HG03066 (cell line): ENCODE results near the gene CHST4.
"Not testable (repeated sequence)": the region's sequence is repeated elsewhere in the genome, so short reads cannot be mapped to it uniquely, and the experiment has no call there.

ENCODE experiments used
- ATAC-seq: cut with Tn5 transposase; IDR thresholded peaks from one replicate; pipeline ENCODE4 v1.9.1; 2021; ENCODE audit warnings: low read depth; ENCODE audit not compliant: unreplicated experiment

CHST4 gene

DNA sequence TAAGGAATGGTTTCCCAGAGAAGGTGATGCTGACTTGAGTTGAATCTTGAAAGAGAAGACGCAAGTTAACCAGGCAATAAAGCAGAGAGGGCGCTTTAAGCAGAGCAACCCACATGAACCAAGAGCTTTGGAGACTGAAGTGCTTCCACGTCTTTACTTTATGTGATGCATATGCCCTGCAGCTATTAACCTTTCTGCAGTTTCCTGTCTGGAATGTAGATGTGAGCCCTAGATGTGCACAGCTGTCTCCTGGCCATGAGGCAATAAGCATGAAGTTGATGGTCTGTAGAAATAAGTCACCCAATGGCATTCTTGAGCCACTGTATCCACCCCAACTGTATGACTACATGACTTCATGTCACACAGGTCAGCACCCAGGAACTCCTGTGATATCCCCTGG lies 5.7 kb upstream of the CHST4 start:
- no peak for ATAC-seq

- no peak for ATAC-seq
Observed at GRCh38 chr16:71524566-71525553, 1.4 kb upstream of the CHST4 start.

DNA sequence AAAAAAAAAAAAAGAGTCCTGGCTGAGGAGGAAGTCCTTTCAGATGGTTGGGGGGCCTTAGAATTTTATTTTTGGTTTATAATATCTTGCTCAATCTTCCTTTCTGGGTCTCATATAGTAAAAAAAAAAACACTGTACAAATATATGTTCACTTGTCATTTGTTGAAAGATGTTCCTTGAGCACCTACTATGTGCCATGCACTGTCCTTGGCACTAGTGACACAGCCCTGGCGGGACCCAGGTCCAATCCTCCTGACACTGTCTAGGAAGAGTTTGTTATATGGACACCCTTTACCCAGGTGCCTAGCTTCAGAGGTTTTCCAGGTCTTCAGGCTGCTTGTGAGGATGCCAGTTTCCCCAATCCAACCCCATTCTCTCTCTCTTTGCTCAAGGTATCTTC lies 2.0 kb downstream of the CHST4 start:
- ATAC-seq = no peak

DNA sequence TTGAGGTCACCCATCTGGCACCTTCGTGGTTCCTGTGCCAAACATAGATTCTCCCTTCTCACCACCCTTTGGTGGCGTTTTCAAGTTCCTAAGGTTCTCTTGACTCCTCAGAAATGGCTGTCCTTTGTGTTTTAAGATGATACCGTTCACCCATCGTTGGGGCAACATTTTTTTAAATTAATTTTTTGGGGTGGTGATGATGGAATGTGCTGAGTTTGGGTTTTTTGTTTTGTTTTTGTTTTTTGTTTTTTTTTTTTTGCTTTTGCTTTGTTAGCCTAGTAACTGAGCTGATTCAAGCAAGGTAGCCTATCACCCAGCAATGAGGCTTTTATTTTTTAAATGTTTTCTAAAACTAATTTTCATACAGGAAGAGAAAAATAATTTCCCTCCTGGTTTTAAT lies 2.6 kb downstream of the CHST4 start:
- no peak for ATAC-seq

GRCh38 chr16:71532366-71532765 lies 6.1 kb downstream of the CHST4 start:
- ATAC-seq = no peak

DNA sequence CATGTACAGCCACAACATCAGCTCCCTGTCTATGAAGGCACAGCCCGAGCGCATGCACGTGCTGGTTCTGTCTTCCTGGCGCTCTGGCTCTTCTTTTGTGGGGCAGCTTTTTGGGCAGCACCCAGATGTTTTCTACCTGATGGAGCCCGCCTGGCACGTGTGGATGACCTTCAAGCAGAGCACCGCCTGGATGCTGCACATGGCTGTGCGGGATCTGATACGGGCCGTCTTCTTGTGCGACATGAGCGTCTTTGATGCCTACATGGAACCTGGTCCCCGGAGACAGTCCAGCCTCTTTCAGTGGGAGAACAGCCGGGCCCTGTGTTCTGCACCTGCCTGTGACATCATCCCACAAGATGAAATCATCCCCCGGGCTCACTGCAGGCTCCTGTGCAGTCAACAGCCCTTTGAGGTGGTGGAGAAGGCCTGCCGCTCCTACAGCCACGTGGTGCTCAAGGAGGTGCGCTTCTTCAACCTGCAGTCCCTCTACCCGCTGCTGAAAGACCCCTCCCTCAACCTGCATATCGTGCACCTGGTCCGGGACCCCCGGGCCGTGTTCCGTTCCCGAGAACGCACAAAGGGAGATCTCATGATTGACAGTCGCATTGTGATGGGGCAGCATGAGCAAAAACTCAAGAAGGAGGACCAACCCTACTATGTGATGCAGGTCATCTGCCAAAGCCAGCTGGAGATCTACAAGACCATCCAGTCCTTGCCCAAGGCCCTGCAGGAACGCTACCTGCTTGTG lies 10.7 kb downstream of the CHST4 start:
- no peak for ATAC-seq

DNA sequence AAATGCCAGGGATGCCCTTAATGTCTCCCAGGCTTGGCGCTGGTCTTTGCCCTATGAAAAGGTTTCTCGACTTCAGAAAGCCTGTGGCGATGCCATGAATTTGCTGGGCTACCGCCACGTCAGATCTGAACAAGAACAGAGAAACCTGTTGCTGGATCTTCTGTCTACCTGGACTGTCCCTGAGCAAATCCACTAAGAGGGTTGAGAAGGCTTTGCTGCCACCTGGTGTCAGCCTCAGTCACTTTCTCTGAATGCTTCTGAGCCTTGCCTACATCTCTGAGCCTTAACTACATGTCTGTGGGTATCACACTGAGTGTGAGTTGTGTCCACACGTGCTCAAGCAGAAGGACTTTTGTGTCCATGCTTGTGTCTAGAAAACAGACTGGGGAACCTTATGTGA lies 11.4 kb downstream of the CHST4 start:
- ATAC-seq = no peak

- no peak for ATAC-seq
Observed at GRCh38 chr16:71542377-71542776, 16.2 kb downstream of the CHST4 start.

GRCh38 chr16:71547168-71547567 lies 20.9 kb downstream of the CHST4 start:
- no peak for ATAC-seq

GRCh38 chr16:71552698-71553503 lies 26.7 kb downstream of the CHST4 start:
- ATAC-seq = no peak

GRCh38 chr16:71555230-71555891 lies 29.1 kb downstream of the CHST4 start:
- no peak for ATAC-seq

DNA sequence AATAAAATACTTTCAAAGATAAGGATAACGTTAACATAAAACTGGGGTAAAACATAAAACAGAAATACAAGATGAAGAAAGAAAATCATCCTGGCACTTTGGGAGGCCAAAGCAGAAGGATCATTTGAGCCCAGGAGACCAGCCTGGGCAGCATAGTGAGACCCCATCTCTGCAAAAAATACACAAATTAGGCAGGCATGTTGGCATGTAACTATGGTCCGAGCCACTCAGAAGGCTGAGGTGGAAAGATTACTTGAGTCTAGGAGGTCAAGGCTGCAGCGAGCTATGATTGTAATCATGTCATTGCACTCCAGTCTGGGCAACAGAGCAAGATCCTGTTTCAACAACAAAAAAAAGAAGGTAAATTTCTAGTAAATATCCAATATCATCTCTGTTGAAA lies 31.1 kb downstream of the CHST4 start:
- no peak for ATAC-seq

DNA sequence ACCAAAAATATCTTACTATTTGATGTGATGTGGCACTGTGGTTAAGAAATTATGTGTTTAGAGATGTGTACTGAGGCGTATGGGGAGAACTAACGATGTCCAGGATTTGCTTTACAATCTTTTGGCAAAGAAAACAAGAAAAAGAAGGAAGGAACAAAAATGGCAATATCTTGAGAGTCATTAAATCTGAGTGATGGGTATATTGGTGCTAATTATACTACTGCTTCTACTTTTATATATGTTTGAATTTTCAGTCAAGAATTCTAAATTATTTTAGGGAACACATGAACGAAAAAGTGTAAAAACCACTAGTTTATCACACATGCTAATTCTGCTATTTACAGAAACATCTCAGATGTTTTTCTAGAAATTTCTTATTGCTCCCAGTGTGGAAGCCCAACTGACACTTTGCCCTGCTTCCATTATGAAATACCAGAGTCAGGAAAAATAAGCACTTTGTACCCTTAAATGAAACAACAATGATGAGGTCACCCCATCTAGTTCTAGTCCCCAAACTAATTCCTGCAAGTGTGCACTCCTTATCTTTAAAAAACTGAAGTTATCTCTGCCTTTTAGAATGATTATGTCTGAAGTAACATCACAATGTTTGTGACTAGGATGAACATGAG lies 31.8 kb downstream of the CHST4 start:
- no peak for ATAC-seq

DNA sequence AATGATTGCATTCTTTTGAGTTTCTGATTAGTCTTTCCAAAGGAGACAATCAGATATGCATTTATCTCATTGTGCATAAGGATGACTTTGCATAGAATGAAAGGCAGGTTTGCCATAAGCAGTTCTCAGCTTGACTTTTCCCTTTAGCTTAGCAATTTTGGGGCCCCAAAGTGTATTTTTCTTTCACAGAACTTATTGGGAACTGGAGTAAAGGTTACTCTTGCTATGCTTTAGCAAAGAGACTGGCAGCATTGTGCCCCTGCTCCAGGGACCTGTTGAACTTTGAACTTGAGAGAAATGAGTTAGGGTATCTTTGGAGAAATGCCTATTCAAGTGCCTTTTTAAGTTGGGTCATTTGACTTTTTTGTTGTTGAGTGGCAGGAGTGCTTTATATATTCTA lies 33.6 kb downstream of the CHST4 start:
- ATAC-seq = no peak

- ATAC-seq = not testable (repeated sequence)
Observed at GRCh38 chr16:71561886-71562285, 35.7 kb downstream of the CHST4 start.

DNA sequence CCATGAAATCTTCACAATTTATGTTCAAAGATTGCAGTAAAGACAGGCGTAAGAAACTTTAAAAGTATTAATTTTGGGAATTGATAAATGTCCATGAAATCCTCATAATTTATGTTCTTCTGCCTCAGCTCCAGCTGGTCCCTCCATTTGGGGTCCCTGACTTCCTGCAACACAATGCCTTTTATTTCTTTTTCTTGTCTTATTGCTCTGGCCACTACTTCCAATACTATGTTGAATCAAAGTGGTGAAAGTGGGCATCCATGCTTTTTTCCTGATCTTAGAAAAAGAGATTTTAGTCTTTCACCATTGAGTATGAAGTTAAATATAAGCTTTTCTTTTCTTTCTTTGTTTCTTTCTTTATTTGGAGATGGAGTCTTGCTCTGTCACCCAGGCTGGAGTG lies 36.3 kb downstream of the CHST4 start:
- no peak for ATAC-seq

DNA sequence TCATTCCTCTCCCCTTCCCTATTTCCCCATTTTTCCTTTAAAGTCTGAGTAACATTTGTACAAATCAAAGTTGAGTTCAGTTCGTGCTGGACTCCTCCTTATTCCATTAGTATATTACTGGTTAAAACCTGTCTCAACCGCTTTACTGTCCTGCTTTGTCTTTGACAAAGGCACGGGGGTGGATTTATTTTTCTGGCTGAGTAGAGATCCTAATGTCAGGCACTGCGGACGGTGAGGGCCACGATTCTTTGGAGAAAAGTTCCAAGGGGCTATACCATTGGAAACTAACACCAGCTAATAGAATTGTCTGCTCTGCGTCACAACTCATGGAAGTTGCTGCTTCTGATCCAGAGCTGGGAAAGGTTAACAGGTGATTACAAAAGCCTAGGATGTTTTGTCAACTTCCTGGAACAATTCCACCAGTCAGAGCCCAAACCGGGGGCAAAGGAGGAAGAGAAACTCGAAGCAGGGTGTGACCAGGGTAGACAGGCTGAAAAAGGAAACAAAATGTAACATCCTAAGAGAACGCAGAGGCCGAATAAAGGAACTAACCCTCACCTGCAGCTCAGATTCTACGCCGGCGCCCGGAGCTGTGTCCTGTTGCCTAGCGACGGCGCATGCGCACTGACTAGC lies 38.2 kb downstream of the CHST4 start:
- peak; percentile 84 for ATAC-seq

DNA sequence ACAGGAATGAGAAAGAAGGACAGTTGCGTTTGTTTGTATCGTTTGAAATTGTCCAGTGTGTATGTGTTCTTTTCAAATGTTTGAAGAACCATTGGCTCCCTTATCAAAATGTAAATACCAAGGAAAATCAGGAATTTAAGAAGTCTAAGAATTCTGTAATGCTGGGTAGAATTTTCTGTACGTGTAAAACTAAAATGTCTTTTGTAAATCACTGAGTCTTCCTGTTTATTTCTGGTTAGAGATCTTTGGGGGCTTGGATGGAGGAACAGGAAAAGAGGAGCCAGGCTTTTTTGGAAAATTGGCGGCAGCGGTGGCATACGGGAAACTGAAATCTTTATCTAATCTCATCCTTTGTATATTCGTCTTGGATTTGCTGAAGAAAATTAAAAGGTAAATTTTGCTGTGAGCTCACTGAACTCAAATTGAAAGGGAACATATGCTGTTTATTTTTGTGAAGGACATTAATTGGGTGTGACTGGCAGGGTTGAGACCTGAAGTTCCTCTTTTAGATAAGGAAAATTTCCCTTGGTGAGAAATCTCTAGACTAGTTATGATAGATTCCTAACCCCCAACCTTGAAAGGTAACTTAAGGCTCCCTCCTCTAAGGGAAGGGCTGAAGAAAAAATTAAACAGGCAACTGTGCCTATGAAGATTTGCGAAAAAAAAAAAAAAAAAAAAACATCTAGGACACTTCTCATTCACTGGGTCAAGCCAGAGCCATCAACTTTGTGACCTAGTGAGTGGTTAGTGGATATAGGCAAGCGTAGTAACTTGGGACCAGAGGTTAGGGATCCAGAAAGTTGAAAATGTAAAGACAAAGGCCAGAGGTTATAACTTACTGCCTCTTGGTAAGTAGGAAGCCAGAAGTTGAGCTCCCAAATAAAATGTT lies 39.8 kb downstream of the CHST4 start:
- ATAC-seq = no peak
